Activated T-helper 1 cell treated with anti-CD3 and anti-CD28 coated beads, Interleukin-12 subunit alpha, Interleukin-12 subunit beta, Interleukin-2, Interleukin-4 antibody, amounts not matched to agents 30 ng/mL and 10 ng/mL and 1 ng/mL, durations not matched to agents 14 hours and 24 hours and 36 hours (primary cell): ENCODE results near the gene LRRC8C. TPM values are rescaled to one million over a fixed set of nuclear protein-coding genes. Genes with fewer than 3 reads are reported as not detected.
A peak's percentile ranks its signal among the peaks of the same experiment; 100 is the strongest.
"Not testable (repeated sequence)": the region's sequence is repeated elsewhere in the genome, so short reads cannot be mapped to it uniquely, and the experiment has no call there.

Experiments used
- DNase-seq: peaks from one replicate; pipeline ENCODE4 v3.0.0; 2021; ENCODE audit warnings: low spot score
- H3K27ac Mint-ChIP-seq: one replicate; pipeline ENCODE4 v1.8.0; 2021; ENCODE audit warnings: mild to moderate bottlenecking, mixed read lengths
- H3K27me3 Mint-ChIP-seq: one replicate; pipeline ENCODE4 v1.8.0; 2022; ENCODE audit warnings: mild to moderate bottlenecking, moderate library complexity, mixed read lengths; ENCODE audit not compliant: insufficient read depth
- H3K36me3 Mint-ChIP-seq: one replicate; pipeline ENCODE4 v1.8.0; 2021; ENCODE audit warnings: low read depth, mixed read lengths
- H3K4me1 Mint-ChIP-seq: one replicate; pipeline ENCODE4 v1.8.0; 2021; ENCODE audit warnings: low read depth, mixed read lengths
- H3K4me3 Mint-ChIP-seq: one replicate; pipeline ENCODE4 v1.8.0; 2021; ENCODE audit warnings: mild to moderate bottlenecking, moderate library complexity, mixed read lengths
- H3K9me3 Mint-ChIP-seq: one replicate; pipeline ENCODE4 v1.8.0; 2021; ENCODE audit warnings: mixed read lengths
- intact Hi-C: fragments of 100-400 bp; cut with micrococcal nuclease; formaldehyde crosslinking; loops from one replicate; pipeline ENCODE4 v1.15.1; 2024
- total RNA-seq: library from RNA; stranded (reverse); gene quantifications from 2 replicates; pipeline ENCODE4 v1.2.3, GENCODE V29; 2022

Gene LRRC8C
- total RNA-seq, 1 donor from 2014 or later, result 64.3 TPM

DNA sequence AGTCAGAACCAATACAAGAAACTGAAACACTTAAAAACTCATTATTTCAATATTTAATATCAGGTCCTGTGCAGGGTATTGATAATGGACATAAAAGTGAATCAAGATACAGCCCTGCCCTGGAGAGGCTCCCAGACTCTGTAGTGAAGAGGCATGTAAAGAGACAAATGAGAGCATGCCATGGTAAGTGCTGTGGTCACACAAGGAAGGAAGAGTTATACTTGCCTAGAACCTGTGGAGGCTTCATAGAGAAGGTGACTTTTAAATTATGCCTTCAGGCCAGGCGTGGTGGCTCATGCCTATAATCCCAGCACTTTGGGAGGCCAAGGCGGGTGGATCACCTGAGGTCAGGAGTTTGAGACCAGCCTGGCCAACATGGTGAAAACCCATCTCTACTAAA is 3.3 kb upstream of the LRRC8C start:
- DNase-seq, H3K27me3 Mint-ChIP-seq, H3K9me3 Mint-ChIP-seq, intact Hi-C loops: not testable (repeated sequence)
- H3K27ac Mint-ChIP-seq, result peak overlapping the region; percentile 84
- H3K4me1 Mint-ChIP-seq, result peaks cover 68% of the 10 kb centered on the region
- H3K36me3 Mint-ChIP-seq, result peaks cover 13% of the 10 kb centered on the region
- peak overlapping the region; percentile 68 for H3K4me3 Mint-ChIP-seq

GRCh38 chr1:89630048-89630447 is 2.9 kb upstream of the LRRC8C start:
- Mint-ChIP-seq H3K36me3 (peaks cover 12% of the 10 kb centered on the region), H3K4me3 (peak overlapping the region; percentile 63), H3K27me3 (no peaks in the 10 kb centered on the region), H3K9me3 (no peaks in the 10 kb centered on the region), H3K4me1 (peaks cover 71% of the 10 kb centered on the region), H3K27ac (peak overlapping the region; percentile 84)
- DNase-seq, result no peak
- intact Hi-C loops, result no loop called here

- H3K9me3 Mint-ChIP-seq, result no peaks in the 10 kb centered on the region
- H3K36me3 Mint-ChIP-seq, result peaks cover 13% of the 10 kb centered on the region
- DNase-seq, result no peak
- peak overlapping the region; percentile 90 for H3K4me3 Mint-ChIP-seq
- H3K27me3 Mint-ChIP-seq, result no peaks in the 10 kb centered on the region
- intact Hi-C loops, result loop anchor here (1.0 to 2.0 kb wide), 5 partner anchors 21 to 149 kb away; no protein-coding TSS in a partner anchor
- H3K27ac Mint-ChIP-seq, result peak overlapping the region; percentile 96
- H3K4me1 Mint-ChIP-seq, result peaks cover 77% of the 10 kb centered on the region
These were observed 884 bp upstream of the LRRC8C start for GRCh38 chr1:89631816-89632656.

- peaks cover 26% of the 10 kb centered on the region for H3K36me3 Mint-ChIP-seq
- peak; percentile 61 for DNase-seq
- peaks cover 77% of the 10 kb centered on the region for H3K4me1 Mint-ChIP-seq
- peak overlapping the region; percentile 92 for H3K4me3 Mint-ChIP-seq
- H3K27me3 Mint-ChIP-seq, result no peaks in the 10 kb centered on the region
- intact Hi-C loops, result loop anchor here (1.0 to 2.0 kb wide), 3 partner anchors 147 to 362 kb away; partner anchors contain the start of genes LRRC8D and ZNF326
- H3K27ac Mint-ChIP-seq, result peak overlapping the region; percentile 93
- no peaks in the 10 kb centered on the region for H3K9me3 Mint-ChIP-seq
These were observed 404 bp downstream of the LRRC8C start for GRCh38 chr1:89633248-89633799.

- Mint-ChIP-seq H3K4me3 (peak overlapping the region; percentile 92), H3K27me3 (no peaks in the 10 kb centered on the region), H3K4me1 (peaks cover 73% of the 10 kb centered on the region), H3K9me3 (no peaks in the 10 kb centered on the region), H3K27ac (peak overlapping the region; percentile 93), H3K36me3 (peaks cover 26% of the 10 kb centered on the region)
- intact Hi-C loops, result loop anchor here (1.0 to 2.0 kb wide), 8 partner anchors 24 to 361 kb away; partner anchors contain the start of genes LRRC8B, LRRC8D and ZNF326
- peak; percentile 14 for DNase-seq
These were observed 1.1 kb downstream of the LRRC8C start for GRCh38 chr1:89633800-89634625.

DNA sequence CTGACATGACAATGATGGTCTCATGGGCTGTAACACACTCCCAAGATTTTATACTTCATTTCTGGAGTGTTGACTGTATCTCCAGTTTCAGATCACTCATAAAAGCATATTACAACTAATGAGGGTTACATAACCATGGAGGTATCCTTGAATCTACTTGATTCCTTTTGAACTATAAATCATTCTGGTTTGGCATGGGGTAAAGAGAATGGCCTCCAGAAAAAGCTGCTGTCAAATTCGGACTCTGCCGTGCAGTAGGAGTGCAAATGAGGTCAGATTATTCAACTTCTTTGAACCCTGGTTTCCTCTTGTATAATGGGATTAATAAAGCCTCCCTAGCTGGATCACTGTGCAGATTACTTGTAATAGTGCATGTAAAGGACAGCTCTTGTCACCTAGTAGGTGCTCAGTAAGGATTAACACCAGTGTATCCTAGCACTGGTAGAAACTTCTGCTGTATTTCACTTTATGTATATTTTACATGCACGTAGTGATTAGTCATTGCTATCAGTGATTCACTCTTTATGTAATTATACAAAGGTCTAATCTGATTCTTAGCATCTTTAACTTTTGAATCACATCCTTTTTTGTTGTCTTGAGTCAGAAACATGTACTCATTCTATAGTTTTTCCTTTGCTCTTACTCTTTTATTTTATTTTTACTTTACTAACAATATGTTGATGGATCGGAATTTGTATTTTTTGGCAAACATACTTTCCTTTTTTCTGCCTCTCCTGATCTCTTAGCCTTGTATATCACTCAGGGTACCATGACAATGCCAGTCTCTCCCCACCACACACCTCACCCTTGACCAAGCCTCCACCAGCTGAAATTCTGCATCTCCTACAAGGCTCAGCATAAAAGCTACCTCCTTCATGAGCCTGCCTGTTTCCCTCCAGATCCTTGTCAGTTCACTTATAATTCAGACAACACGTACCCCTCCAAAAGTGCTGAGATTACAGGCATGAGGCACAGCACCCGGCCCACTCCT is 3.2 kb downstream of the LRRC8C start:
- peaks cover 26% of the 10 kb centered on the region for H3K36me3 Mint-ChIP-seq
- peak overlapping the region; percentile 49 for H3K27ac Mint-ChIP-seq
- peak overlapping the region; percentile 79 for H3K4me3 Mint-ChIP-seq
- no peaks in the 10 kb centered on the region for H3K9me3 Mint-ChIP-seq
- peaks cover 68% of the 10 kb centered on the region for H3K4me1 Mint-ChIP-seq
- intact Hi-C loops, result loop anchor here (1.0 to 5.0 kb wide), 6 partner anchors 34 to 351 kb away; no protein-coding TSS in a partner anchor
- DNase-seq, result no peak
- H3K27me3 Mint-ChIP-seq, result no peaks in the 10 kb centered on the region

GRCh38 chr1:89637496-89637895 is 4.6 kb downstream of the LRRC8C start:
- Mint-ChIP-seq H3K27me3 (no peaks in the 10 kb centered on the region), H3K4me1 (peaks cover 66% of the 10 kb centered on the region), H3K4me3 (peak overlapping the region; percentile 4), H3K27ac (peak overlapping the region; percentile 26), H3K9me3 (no peaks in the 10 kb centered on the region), H3K36me3 (peaks cover 31% of the 10 kb centered on the region)
- DNase-seq, result no peak
- intact Hi-C loops, result loop anchor here (5.0 kb wide), 1 partner anchor 35 kb away; no protein-coding TSS in a partner anchor

DNA sequence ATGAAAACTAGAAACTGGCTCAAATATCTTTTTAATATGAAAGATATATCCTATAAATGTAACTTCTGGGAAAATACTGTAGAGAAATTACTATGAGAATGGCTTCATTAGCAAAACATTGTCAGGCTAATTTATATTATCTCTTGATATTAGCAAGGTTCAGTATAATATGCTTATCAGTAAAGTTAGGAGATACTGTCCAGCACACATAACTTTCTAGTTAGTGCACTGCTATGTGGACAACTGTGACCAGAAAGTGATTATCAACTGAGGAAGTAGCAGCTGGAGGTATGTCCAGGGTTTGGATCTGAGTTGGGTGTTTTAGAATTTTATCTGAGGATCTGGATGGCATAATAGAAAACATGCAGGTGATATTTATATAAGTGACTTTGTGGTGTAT is 7.5 kb downstream of the LRRC8C start:
- intact Hi-C loops, result no loop called here
- no peak overlapping the region for H3K27ac Mint-ChIP-seq
- H3K36me3 Mint-ChIP-seq, result peaks cover 50% of the 10 kb centered on the region
- DNase-seq, result no peak
- no peak overlapping the region for H3K4me3 Mint-ChIP-seq
- H3K4me1 Mint-ChIP-seq, result peaks cover 79% of the 10 kb centered on the region
- no peaks in the 10 kb centered on the region for H3K27me3 Mint-ChIP-seq
- peaks cover 11% of the 10 kb centered on the region for H3K9me3 Mint-ChIP-seq

DNA sequence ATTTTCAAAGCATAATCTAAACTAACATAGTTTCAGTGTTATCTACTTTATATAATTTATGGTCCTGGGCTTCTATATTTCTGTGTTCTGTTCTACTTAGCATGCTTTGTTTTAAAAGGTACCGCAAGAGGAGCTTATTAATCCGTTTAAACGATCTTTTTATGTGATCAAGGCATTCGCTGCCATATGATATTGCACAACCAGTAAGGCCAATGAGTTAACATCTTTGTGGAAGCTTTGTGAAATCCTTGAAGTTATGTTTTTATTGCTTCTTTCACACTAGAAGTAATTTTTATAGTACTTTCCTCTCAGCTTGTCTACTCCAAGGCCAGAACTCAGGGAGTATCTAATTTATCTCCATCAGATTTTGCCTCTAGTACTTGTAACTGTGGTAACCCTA is 8.9 kb downstream of the LRRC8C start:
- intact Hi-C loops, result loop anchor here (1.0 kb wide), 1 partner anchor 9 kb away; no protein-coding TSS in a partner anchor
- H3K4me1 Mint-ChIP-seq, result peaks cover 66% of the 10 kb centered on the region
- peaks cover 52% of the 10 kb centered on the region for H3K36me3 Mint-ChIP-seq
- no peak overlapping the region for H3K27ac Mint-ChIP-seq
- no peak for DNase-seq
- H3K27me3 Mint-ChIP-seq, result no peaks in the 10 kb centered on the region
- no peak overlapping the region for H3K4me3 Mint-ChIP-seq
- peaks cover 18% of the 10 kb centered on the region for H3K9me3 Mint-ChIP-seq

DNA sequence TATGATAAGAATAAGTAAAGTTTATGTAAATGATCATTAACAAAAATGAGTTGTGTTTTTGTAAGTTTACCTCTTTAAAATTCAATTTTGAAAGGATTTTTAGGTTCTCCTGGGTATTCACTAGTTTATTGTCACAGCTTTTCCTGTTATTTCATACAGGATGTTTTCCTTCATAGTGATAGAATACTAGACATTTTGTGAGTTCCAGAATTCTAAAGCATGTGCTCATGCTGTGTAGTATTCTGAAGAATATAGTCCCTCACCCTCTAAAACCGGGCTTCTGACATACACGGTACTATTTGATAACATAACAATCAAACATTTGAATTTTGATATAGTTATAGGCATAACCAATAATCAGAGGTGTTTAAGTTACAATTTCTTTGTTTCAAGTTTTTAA is 10.7 kb downstream of the LRRC8C start:
- no peaks in the 10 kb centered on the region for H3K27me3 Mint-ChIP-seq
- no peak overlapping the region for H3K27ac Mint-ChIP-seq
- H3K4me1 Mint-ChIP-seq, result peaks cover 52% of the 10 kb centered on the region
- no peak for DNase-seq
- peaks cover 18% of the 10 kb centered on the region for H3K9me3 Mint-ChIP-seq
- intact Hi-C loops, result no loop called here
- H3K4me3 Mint-ChIP-seq, result no peak overlapping the region
- H3K36me3 Mint-ChIP-seq, result peaks cover 45% of the 10 kb centered on the region

GRCh38 chr1:89644119-89644814 is 11.3 kb downstream of the LRRC8C start:
- Mint-ChIP-seq H3K4me1 (peaks cover 56% of the 10 kb centered on the region), H3K4me3 (no peak overlapping the region), H3K9me3 (peaks cover 18% of the 10 kb centered on the region), H3K27me3 (no peaks in the 10 kb centered on the region), H3K36me3 (peaks cover 49% of the 10 kb centered on the region), H3K27ac (peak overlapping the region; percentile 55)
- intact Hi-C loops, result no loop called here
- no peak for DNase-seq
